Esophagus squamous epithelium (tissue), 5 donors: ENCODE measurements around the gene ALDH2. TPM values are rescaled to one million over a fixed set of nuclear protein-coding genes. Genes with fewer than 3 reads are reported as not detected.
A peak's percentile ranks its signal among the peaks of the same experiment; 100 is the strongest.

Source experiments
- DNase-seq: peaks from one replicate; lab custom pipeline; 2025; lab: John Stamatoyannopoulos, UW
- H3K27ac ChIP-seq, 4 donors: fragments of 200-600 bp; sonication (generic); one replicate each; pipeline ENCODE4 v1.5.1; 2016 to 2019; ENCODE audit warnings: mild to moderate bottlenecking in 1 of 4
- H3K27me3 ChIP-seq, 4 donors: fragments of 200-600 bp; sonication (generic); 1 replicate in 3 of 4; 2 replicates in 1 of 4; pipeline versions ENCODE4 v1.5.1 to v1.6.0; 2017 to 2021; ENCODE audit warnings: antibody characterized with exemption in 1 of 4
- H3K36me3 ChIP-seq, 3 donors: fragments of 200-600 bp; sonication (generic); one replicate each; pipeline ENCODE4 v1.5.1; 2016 to 2019
- H3K4me1 ChIP-seq, 3 donors: fragments of 200-600 bp; sonication (generic); one replicate each; pipeline ENCODE4 v1.5.1; 2017 to 2019
- H3K4me3 ChIP-seq, 4 donors: fragments of 200-600 bp; sonication (generic); 1 replicate in 3 of 4; 2 replicates in 1 of 4; pipeline ENCODE4 v1.5.1; 2016 to 2019; ENCODE audit warnings: mild to moderate bottlenecking in 2 of 4, moderate library complexity in 1 of 4
- H3K9me3 ChIP-seq, 3 donors: fragments of 200-600 bp; sonication (generic); one replicate each; pipeline ENCODE4 v1.5.1; 2016 to 2019
- POLR2A ChIP-seq, 4 donors: fragments of 450-650 bp; IDR thresholded peaks; one replicate each; pipeline ENCODE4 v1.6.1; 2017; ENCODE audit warnings: antibody characterized with exemption in 4 of 4, mild to moderate bottlenecking in 4 of 4, moderate library complexity in 3 of 4
- WGBS, 2 donors: methylation state at CpG; one replicate each; pipeline ENCODE4 v1.1.5; 2018; 5-methylcytosine and 5-hydroxymethylcytosine counted together
- intact Hi-C: fragments of 100-400 bp; cut with DNase I; formaldehyde crosslinking; loops from one replicate; pipeline ENCODE4 v1.15.0; 2022
- total RNA-seq, 4 donors: library from RNA; depleted of rRNA; stranded (reverse); fragments of >200 nt; gene quantifications; one replicate each; pipeline ENCODE4 v1.1.0, GENCODE V29; 2016
- TF ChIP-seq, protein P1 (sequence below), 6 experiments: fragments of 450-650 bp in 4 of 6; fragments of 200-600 bp in 2 of 6; sonication (generic) in 2 of 6; IDR thresholded peaks; one replicate each; pipeline ENCODE4 v1.5.1; 2016 to 2019; ENCODE audit warnings: antibody characterized with exemption in 6 of 6, mild to moderate bottlenecking in 4 of 6, moderate library complexity in 4 of 6
- donor health status: DM: yes; HTN: yes; CAD: no.

ALDH2 gene
- total RNA-seq, 4 donors from 2014 or later: 71.8 to 169 (median 104) TPM

DNA sequence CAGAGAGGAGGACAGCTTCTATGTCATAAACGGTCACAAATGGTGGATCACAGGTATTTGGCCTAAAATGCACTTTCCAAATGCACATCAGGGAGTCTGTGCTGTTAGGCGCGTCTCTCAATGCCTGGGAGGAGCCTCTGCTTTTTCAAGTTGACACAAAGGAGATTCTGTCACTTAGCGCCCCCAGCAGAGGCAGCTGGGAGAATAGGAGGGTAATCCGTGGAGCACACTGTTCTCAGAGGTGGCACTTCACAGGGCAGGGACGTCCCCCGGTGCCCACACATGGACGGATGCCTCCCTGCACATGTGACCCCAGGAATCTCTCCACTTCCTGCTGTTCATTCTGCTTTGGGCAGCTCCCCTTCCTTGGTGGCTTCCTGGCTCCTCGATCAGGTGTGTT lies 19.4 kb upstream of the ALDH2 start:
- Histone ChIP-seq H3K4me1 (no peaks in the 10 kb centered on the region), H3K27ac (no peak overlapping the region), H3K36me3 (peaks cover 9 to 91% (median 27%) of the 10 kb centered on the region in 3 donors), H3K9me3 (no peaks in the 10 kb centered on the region), H3K4me3 (no peak overlapping the region), H3K27me3 (no peaks in the 10 kb centered on the region)
- TF ChIP-seq, protein P1, sequence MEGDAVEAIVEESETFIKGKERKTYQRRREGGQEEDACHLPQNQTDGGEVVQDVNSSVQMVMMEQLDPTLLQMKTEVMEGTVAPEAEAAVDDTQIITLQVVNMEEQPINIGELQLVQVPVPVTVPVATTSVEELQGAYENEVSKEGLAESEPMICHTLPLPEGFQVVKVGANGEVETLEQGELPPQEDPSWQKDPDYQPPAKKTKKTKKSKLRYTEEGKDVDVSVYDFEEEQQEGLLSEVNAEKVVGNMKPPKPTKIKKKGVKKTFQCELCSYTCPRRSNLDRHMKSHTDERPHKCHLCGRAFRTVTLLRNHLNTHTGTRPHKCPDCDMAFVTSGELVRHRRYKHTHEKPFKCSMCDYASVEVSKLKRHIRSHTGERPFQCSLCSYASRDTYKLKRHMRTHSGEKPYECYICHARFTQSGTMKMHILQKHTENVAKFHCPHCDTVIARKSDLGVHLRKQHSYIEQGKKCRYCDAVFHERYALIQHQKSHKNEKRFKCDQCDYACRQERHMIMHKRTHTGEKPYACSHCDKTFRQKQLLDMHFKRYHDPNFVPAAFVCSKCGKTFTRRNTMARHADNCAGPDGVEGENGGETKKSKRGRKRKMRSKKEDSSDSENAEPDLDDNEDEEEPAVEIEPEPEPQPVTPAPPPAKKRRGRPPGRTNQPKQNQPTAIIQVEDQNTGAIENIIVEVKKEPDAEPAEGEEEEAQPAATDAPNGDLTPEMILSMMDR (IDR thresholded peaks at IDR 0.05): no peak
- TF ChIP-seq POLR2A (IDR thresholded peaks at IDR 0.05): no peak
- 89% methylated on average over 6 of the region's 9 CpGs; no CpG with 5 or more reads in 1 of the 2 donors for WGBS, 2 donors
- no peak for DNase-seq
- intact Hi-C loops: no loop called here

DNA sequence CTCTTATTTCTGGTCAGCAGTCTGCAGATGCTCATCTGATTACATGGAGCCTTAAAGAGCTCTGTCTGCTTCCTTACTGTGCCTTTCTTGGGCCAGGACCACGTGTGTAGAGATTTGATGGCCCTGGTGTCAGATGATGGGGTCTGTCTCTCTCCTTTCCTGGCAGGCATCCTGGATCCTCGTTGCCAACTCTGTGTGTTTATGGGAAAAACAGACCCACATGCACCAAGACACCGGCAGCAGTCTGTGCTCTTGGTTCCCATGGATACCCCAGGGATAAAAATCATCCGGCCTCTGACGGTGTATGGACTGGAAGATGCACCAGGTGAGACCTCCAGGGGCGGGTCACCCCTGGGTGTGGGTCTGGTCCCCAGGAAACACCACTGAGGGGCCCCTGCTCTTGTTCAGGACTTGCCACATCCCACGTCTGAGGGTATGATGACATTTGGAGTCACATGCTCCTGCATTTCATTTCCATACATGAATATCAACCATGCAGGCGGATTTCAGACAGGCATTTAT lies 18.5 kb upstream of the ALDH2 start:
- 55 to 69% methylated on average over 6 to 7 of the region's 8 CpGs for WGBS, 2 donors
- no peak overlapping the region for H3K4me3 ChIP-seq
- no peaks in the 10 kb centered on the region for H3K27me3 ChIP-seq
- no peak overlapping the region for H3K27ac ChIP-seq
- DNase-seq: no peak
- no peaks in the 10 kb centered on the region for H3K9me3 ChIP-seq
- peaks cover 9 to 86% (median 27%) of the 10 kb centered on the region in 3 donors for H3K36me3 ChIP-seq
- H3K4me1 ChIP-seq: peaks cover 0 to 3% (median 0%) of the 10 kb centered on the region in 3 donors
- no peak for TF ChIP-seq POLR2A (IDR thresholded peaks at IDR 0.05)
- TF ChIP-seq, protein P1 (IDR thresholded peaks at IDR 0.05): no peak
- intact Hi-C loops: no loop called here

DNA sequence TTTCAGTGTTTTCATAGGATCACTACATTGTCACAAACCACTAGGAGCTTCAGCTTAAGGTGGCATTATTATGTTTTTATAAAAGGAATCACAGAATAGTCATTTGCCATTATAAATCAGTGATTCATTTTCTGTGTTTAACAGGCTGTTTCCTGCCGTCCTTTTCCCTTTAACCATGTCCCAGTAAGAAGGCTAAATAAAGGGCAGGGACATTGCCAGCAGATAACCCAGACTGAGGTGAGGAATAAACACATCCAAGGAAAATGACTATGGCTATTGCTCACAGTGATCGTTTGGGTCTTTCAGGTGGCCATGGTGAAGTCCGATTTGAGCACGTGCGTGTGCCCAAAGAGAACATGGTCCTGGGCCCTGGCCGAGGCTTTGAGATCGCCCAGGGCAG lies 17.9 kb upstream of the ALDH2 start:
- no peak for DNase-seq
- H3K4me3 ChIP-seq: no peak overlapping the region
- intact Hi-C loops: no loop called here
- H3K4me1 ChIP-seq: peaks cover 0 to 8% (median 0%) of the 10 kb centered on the region in 3 donors
- TF ChIP-seq POLR2A (IDR thresholded peaks at IDR 0.05): no peak
- TF ChIP-seq, protein P1 (IDR thresholded peaks at IDR 0.05): no peak
- 85 to 87% methylated on average over 7 of the region's 7 CpGs for WGBS, 2 donors
- H3K27ac ChIP-seq: no peak overlapping the region
- peaks cover 9 to 84% (median 27%) of the 10 kb centered on the region in 3 donors for H3K36me3 ChIP-seq
- no peaks in the 10 kb centered on the region for H3K27me3 ChIP-seq
- no peaks in the 10 kb centered on the region for H3K9me3 ChIP-seq

DNA sequence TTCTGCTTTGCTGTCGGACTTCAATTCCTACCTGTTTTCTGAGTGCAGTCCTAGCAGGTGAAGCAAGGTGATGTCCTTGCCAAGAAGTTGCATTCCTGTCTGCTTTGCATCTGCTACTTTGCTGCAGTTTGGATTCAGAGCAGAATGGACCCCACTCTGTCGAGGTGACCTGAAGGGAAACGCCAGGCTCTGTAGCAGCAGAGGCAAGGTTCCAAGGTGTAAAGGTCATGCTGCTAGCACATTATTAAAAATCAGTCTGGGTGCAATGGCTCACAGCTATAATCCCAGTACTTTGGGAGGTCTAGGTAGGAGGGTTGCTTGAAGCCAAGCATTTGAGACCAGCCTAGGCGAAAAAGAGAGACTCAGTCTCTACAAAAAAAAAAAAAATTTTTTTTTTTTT lies 17.3 kb upstream of the ALDH2 start:
- Histone ChIP-seq H3K27me3 (no peaks in the 10 kb centered on the region), H3K27ac (no peak overlapping the region), H3K4me3 (no peak overlapping the region), H3K9me3 (no peaks in the 10 kb centered on the region), H3K4me1 (peaks cover 0 to 10% (median 0%) of the 10 kb centered on the region in 3 donors), H3K36me3 (peaks cover 9 to 84% (median 26%) of the 10 kb centered on the region in 3 donors)
- WGBS, 2 donors: 78 to 92% methylated on average over 2 to 4 of the region's 4 CpGs
- DNase-seq: no peak
- intact Hi-C loops: no loop called here
- TF ChIP-seq POLR2A (IDR thresholded peaks at IDR 0.05): no peak
- TF ChIP-seq, protein P1 (IDR thresholded peaks at IDR 0.05): no peak

DNA sequence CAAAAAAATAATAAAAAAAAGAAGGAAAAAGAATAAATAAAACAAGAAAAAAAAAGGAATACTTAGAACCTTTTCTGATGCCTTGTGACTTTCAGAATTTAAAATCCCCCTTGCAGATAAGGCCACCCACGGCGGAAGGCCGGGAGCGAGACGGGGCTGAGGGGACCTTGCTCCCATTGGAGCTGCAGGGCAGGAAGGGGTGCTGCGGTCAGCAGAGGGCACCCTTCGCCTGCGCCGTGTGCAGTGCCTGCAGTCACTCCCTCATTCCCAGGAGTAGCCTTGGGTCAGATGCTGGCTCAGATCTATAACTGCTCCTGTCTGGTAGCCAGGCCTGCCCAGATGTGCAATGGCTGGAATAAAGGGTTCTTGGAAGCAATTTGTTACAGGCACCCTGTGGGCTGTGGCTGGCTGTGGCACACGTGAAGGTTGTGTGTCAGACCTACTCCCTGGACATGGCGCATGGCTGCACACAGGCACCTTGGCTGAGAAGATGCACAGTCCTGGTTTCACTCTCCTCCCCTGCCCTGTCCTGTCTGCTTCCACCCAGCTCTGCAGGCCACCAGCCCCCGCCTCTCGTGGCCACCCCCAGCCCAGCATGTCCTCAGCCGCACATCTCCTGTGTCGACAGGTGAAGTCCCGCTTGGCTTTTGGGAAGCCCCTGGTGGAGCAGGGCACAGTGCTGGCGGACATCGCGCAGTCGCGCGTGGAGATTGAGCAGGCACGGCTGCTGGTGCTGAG lies 13.4 kb upstream of the ALDH2 start:
- H3K36me3 ChIP-seq: peaks cover 1 to 67% (median 6%) of the 10 kb centered on the region in 3 donors
- no peak for TF ChIP-seq POLR2A (IDR thresholded peaks at IDR 0.05)
- TF ChIP-seq, protein P1 (IDR thresholded peaks at IDR 0.05): peak; percentile 60 to 85 (median 76)
- no peaks in the 10 kb centered on the region for H3K9me3 ChIP-seq
- no peak for DNase-seq
- peaks cover 13 to 37% (median 14%) of the 10 kb centered on the region in 3 donors for H3K4me1 ChIP-seq
- no peak overlapping the region for H3K4me3 ChIP-seq
- WGBS, 2 donors: 19 to 50% methylated on average over 7 to 16 of the region's 23 CpGs
- intact Hi-C loops: loop anchor here (5.0 kb wide), 1 partner anchor 59 kb away; no protein-coding TSS in a partner anchor
- no peaks in the 10 kb centered on the region for H3K27me3 ChIP-seq
- no peak overlapping the region for H3K27ac ChIP-seq
